GM23338 (cell line): ENCODE measurements around the gene FLNB.

Experiments
- EZH2 ChIP-seq: fragments of 200-600 bp; sonication (generic); IDR thresholded peaks from one replicate; pipeline ENCODE4 v1.8.0; 2017; ENCODE audit warnings: antibody characterized with exemption, mild to moderate bottlenecking, low read depth; ENCODE audit not compliant: unreplicated experiment
- EZH2phosphoT487 ChIP-seq: fragments of 200-600 bp; sonication (generic); IDR thresholded peaks from one replicate; pipeline ENCODE4 v1.8.1; 2018; ENCODE audit warnings: antibody characterized with exemption; ENCODE audit not compliant: unreplicated experiment
- POLR2AphosphoS5 ChIP-seq: IDR thresholded peaks from 2 replicates; pipeline ENCODE4 v1.6.1; 2016; ENCODE audit warnings: antibody characterized with exemption, low read depth
- TF ChIP-seq, protein P1 (sequence below), 2 experiments: fragments of 200-600 bp in 1 of 2; sonication (generic) in 1 of 2; conservative IDR thresholded peaks; 2 replicates each; pipeline versions ENCODE4 v1.5.1 to v1.6.1; 2016 to 2017; ENCODE audit warnings: antibody characterized with exemption in 2 of 2, low read depth in 2 of 2, mild to moderate bottlenecking in 2 of 2, moderate library complexity in 1 of 2

DNA sequence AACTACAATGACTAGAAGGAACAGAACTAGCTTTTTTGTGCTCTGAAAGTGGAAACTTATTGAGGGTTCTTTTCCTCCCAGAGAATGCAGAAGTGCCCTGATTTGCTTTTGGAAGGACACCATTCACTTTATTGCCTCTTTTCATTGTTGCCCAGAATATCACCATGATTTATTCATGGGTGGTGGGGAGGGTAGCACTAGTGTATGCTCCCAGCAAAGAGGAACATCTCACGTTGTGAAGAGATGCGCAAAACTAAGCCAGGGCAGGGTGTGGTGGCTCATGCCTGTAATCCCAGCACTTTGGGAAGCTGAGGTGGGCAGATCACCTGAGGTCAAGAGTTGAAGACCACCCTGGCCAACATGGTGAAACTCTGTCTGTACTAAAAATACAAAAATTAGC, 31.4 kb downstream of the FLNB start:
- TF ChIP-seq, protein P1, sequence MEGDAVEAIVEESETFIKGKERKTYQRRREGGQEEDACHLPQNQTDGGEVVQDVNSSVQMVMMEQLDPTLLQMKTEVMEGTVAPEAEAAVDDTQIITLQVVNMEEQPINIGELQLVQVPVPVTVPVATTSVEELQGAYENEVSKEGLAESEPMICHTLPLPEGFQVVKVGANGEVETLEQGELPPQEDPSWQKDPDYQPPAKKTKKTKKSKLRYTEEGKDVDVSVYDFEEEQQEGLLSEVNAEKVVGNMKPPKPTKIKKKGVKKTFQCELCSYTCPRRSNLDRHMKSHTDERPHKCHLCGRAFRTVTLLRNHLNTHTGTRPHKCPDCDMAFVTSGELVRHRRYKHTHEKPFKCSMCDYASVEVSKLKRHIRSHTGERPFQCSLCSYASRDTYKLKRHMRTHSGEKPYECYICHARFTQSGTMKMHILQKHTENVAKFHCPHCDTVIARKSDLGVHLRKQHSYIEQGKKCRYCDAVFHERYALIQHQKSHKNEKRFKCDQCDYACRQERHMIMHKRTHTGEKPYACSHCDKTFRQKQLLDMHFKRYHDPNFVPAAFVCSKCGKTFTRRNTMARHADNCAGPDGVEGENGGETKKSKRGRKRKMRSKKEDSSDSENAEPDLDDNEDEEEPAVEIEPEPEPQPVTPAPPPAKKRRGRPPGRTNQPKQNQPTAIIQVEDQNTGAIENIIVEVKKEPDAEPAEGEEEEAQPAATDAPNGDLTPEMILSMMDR (conservative IDR thresholded peaks at IDR 0.05; ENCODE audit: low read depth in 2 of 2) = no peak
- TF ChIP-seq EZH2phosphoT487 = no peak
- no peak for TF ChIP-seq EZH2
- no peak for TF ChIP-seq POLR2AphosphoS5
